DOHH2 (cell line): ENCODE data around the gene COMMD3.

Experiments used
- H3F3A ChIP-seq: fragments of 200-600 bp; sonication (generic), shearing (Covaris generic); 2 replicates; pipeline ENCODE4 v1.6.0; 2016; ENCODE audit warnings: antibody characterized with exemption, mild to moderate bottlenecking; ENCODE audit not compliant: control insufficient read depth, insufficient read depth
- H3K27ac ChIP-seq: fragments of 200-600 bp; sonication (generic); 2 replicates; pipeline ENCODE4 v1.5.1; 2014; ENCODE audit warnings: low read depth, mild to moderate bottlenecking, low read length, moderate library complexity
- H3K27me3 ChIP-seq: fragments of 200-600 bp; sonication (generic); 2 replicates; pipeline ENCODE4 v1.6.1; 2014; ENCODE audit warnings: mild to moderate bottlenecking, low read length, mixed read lengths; ENCODE audit not compliant: control insufficient read depth
- H3K36me3 ChIP-seq: fragments of 200-600 bp; sonication (generic); 2 replicates; pipeline ENCODE4 v1.6.1; 2014; ENCODE audit warnings: mild to moderate bottlenecking, low read length, moderate library complexity, mixed read lengths; ENCODE audit not compliant: control insufficient read depth
- H3K4me1 ChIP-seq: fragments of 200-600 bp; sonication (generic); 2 replicates; pipeline ENCODE4 v1.6.1; 2014; ENCODE audit warnings: mild to moderate bottlenecking, low read length, mixed read lengths; ENCODE audit not compliant: control insufficient read depth
- H3K4me2 ChIP-seq: fragments of 200-600 bp; sonication (generic); 2 replicates; pipeline ENCODE4 v1.6.0; 2014; ENCODE audit warnings: mild to moderate bottlenecking, low read length, moderate library complexity
- H3K4me3 ChIP-seq: fragments of 200-600 bp; sonication (generic); 2 replicates; pipeline ENCODE4 v1.5.1; 2014; ENCODE audit warnings: mild to moderate bottlenecking, low read length, mixed read lengths
- H3K79me2 ChIP-seq: fragments of 200-600 bp; sonication (generic); 2 replicates; pipeline ENCODE4 v1.6.1; 2014; ENCODE audit warnings: mild to moderate bottlenecking, low read length, mixed read lengths; ENCODE audit not compliant: control insufficient read depth
- H3K9me2 ChIP-seq: fragments of 200-600 bp; sonication (generic); replicated peaks from 2 replicates; pipeline ENCODE4 v1.6.1; 2014; ENCODE audit warnings: mild to moderate bottlenecking, low read length, mixed read lengths; ENCODE audit not compliant: control insufficient read depth
- H3K9me3 ChIP-seq: fragments of 200-600 bp; sonication (generic); 2 replicates; pipeline ENCODE4 v1.6.1; 2014; ENCODE audit warnings: antibody characterized with exemption, low read length, mixed read lengths; ENCODE audit not compliant: control insufficient read depth, insufficient read depth
- H4K20me1 ChIP-seq: fragments of 200-600 bp; sonication (generic); 2 replicates; pipeline ENCODE4 v1.6.0; 2014; ENCODE audit warnings: low read depth, mild to moderate bottlenecking, antibody characterized with exemption, low read length, moderate library complexity; ENCODE audit not compliant: control insufficient read depth, insufficient read depth
- EZH2phosphoT487 ChIP-seq: fragments of 200-600 bp; sonication (generic); IDR thresholded peaks from 2 replicates; pipeline ENCODE4 v1.6.1; 2017; ENCODE audit warnings: borderline replicate concordance, mild to moderate bottlenecking, antibody characterized with exemption, low read length, moderate library complexity, mixed read lengths
- TF ChIP-seq, protein P1 (sequence below): fragments of 200-600 bp; sonication (generic); IDR thresholded peaks from one replicate; pipeline ENCODE4 v1.5.1; 2014; ENCODE audit warnings: antibody characterized with exemption, mild to moderate bottlenecking, low read depth, low read length; ENCODE audit not compliant: poor library complexity, severe bottlenecking

Gene COMMD3

GRCh38 chr10:22366435-22366703 is 50.2 kb downstream of the COMMD3 start:
- Histone ChIP-seq H3K4me2 (no peak overlapping the region), H3K9me2 (no peaks in the 10 kb centered on the region), H3K27ac (no peak overlapping the region), H3K4me3 (no peak overlapping the region), H3K9me3 (no peaks in the 10 kb centered on the region), H3K36me3 (no peaks in the 10 kb centered on the region), H3K79me2 (no peaks in the 10 kb centered on the region), H3K4me1 (peaks cover 41% of the 10 kb centered on the region), H3K27me3 (no peaks in the 10 kb centered on the region), H3F3A (no peaks in the 10 kb centered on the region), H4K20me1 (no peaks in the 10 kb centered on the region)
- no peak for TF ChIP-seq EZH2phosphoT487
- TF ChIP-seq, protein P1, sequence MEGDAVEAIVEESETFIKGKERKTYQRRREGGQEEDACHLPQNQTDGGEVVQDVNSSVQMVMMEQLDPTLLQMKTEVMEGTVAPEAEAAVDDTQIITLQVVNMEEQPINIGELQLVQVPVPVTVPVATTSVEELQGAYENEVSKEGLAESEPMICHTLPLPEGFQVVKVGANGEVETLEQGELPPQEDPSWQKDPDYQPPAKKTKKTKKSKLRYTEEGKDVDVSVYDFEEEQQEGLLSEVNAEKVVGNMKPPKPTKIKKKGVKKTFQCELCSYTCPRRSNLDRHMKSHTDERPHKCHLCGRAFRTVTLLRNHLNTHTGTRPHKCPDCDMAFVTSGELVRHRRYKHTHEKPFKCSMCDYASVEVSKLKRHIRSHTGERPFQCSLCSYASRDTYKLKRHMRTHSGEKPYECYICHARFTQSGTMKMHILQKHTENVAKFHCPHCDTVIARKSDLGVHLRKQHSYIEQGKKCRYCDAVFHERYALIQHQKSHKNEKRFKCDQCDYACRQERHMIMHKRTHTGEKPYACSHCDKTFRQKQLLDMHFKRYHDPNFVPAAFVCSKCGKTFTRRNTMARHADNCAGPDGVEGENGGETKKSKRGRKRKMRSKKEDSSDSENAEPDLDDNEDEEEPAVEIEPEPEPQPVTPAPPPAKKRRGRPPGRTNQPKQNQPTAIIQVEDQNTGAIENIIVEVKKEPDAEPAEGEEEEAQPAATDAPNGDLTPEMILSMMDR, result no peak

GRCh38 chr10:22366771-22367170 is 50.6 kb downstream of the COMMD3 start:
- TF ChIP-seq, protein P1, result no peak
- TF ChIP-seq EZH2phosphoT487, result no peak
- Histone ChIP-seq H3K4me1 (peaks cover 43% of the 10 kb centered on the region), H3K27ac (no peak overlapping the region), H3K9me2 (no peaks in the 10 kb centered on the region), H3K36me3 (no peaks in the 10 kb centered on the region), H3K4me2 (no peak overlapping the region), H3F3A (no peaks in the 10 kb centered on the region), H3K9me3 (no peaks in the 10 kb centered on the region), H3K4me3 (no peak overlapping the region), H3K27me3 (no peaks in the 10 kb centered on the region), H3K79me2 (no peaks in the 10 kb centered on the region), H4K20me1 (no peaks in the 10 kb centered on the region)

DNA sequence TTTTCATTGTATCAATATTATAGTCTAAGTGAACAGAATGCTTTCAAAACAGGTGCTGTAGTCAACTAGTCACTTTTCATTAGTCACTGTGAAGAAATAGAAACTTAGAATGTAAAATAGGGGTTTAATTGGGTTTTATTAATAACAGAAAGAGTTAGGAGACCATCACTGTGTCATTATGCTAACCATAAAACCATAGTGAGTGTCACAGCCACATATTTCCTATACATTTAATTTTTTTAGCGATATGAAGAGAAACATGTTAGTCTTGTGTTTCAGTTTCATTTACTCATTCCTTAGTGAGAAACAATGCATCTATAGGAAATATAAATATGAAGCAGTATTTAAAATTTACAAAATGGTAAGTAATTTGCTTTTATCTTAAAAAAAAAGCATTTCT is 51.3 kb downstream of the COMMD3 start:
- H3K4me3 ChIP-seq, result no peak overlapping the region
- no peaks in the 10 kb centered on the region for H3K36me3 ChIP-seq
- H3F3A ChIP-seq, result no peaks in the 10 kb centered on the region
- TF ChIP-seq EZH2phosphoT487, result no peak
- TF ChIP-seq, protein P1, result no peak
- H3K27me3 ChIP-seq, result no peaks in the 10 kb centered on the region
- no peak overlapping the region for H3K4me2 ChIP-seq
- H3K9me3 ChIP-seq, result no peaks in the 10 kb centered on the region
- H3K27ac ChIP-seq, result no peak overlapping the region
- no peaks in the 10 kb centered on the region for H4K20me1 ChIP-seq
- peaks cover 45% of the 10 kb centered on the region for H3K4me1 ChIP-seq
- H3K9me2 ChIP-seq, result no peaks in the 10 kb centered on the region
- no peaks in the 10 kb centered on the region for H3K79me2 ChIP-seq

GRCh38 chr10:22368402-22368801 is 52.2 kb downstream of the COMMD3 start:
- H4K20me1 ChIP-seq, result no peaks in the 10 kb centered on the region
- no peaks in the 10 kb centered on the region for H3K9me3 ChIP-seq
- no peaks in the 10 kb centered on the region for H3K79me2 ChIP-seq
- H3K27ac ChIP-seq, result no peak overlapping the region
- H3K36me3 ChIP-seq, result no peaks in the 10 kb centered on the region
- H3F3A ChIP-seq, result no peaks in the 10 kb centered on the region
- no peaks in the 10 kb centered on the region for H3K9me2 ChIP-seq
- H3K4me3 ChIP-seq, result no peak overlapping the region
- no peak overlapping the region for H3K4me2 ChIP-seq
- no peak for TF ChIP-seq EZH2phosphoT487
- TF ChIP-seq, protein P1, result no peak
- peaks cover 45% of the 10 kb centered on the region for H3K4me1 ChIP-seq
- H3K27me3 ChIP-seq, result no peaks in the 10 kb centered on the region
